Upper lobe of right lung (tissue), 1 donor: ENCODE data around the gene KLF16. TPM values are rescaled to one million over a fixed set of nuclear protein-coding genes. Genes with fewer than 3 reads are reported as not detected.

Source experiments
- ATAC-seq: fragments of 200-7000 bp; cut with Tn5 transposase; one replicate; pipeline ENCODE4 v1.9.1; 2020; ENCODE audit warnings: mild to moderate bottlenecking, moderate library complexity
- DNase-seq: peaks from one replicate; pipeline ENCODE4 v3.0.0-alpha.2; 2020
- H3K27ac ChIP-seq: fragments of 200-600 bp; one replicate; pipeline ENCODE4 v1.8.0; 2022
- H3K27me3 ChIP-seq: fragments of 200-600 bp; one replicate; pipeline ENCODE4 v1.8.0; 2022; ENCODE audit warnings: mild to moderate bottlenecking
- H3K36me3 ChIP-seq: fragments of 200-600 bp; one replicate; pipeline ENCODE4 v1.8.0; 2022
- H3K4me1 ChIP-seq: fragments of 200-600 bp; one replicate; pipeline ENCODE4 v1.8.0; 2022
- H3K4me3 ChIP-seq: fragments of 200-600 bp; one replicate; pipeline ENCODE4 v1.8.0; 2022; ENCODE audit warnings: mild to moderate bottlenecking
- H3K9me3 ChIP-seq: fragments of 200-600 bp; one replicate; pipeline ENCODE4 v1.8.0; 2022
- intact Hi-C: fragments of 100-400 bp; cut with DNase I; formaldehyde crosslinking; loops from one replicate; pipeline ENCODE4 v1.11.0; 2022
- total RNA-seq: library from RNA; stranded (reverse); fragmentation: NEBNext Ultra II Directional; extraction: Animal tissue kit (Norgen Biotek cat#: 25700); gene quantifications from one replicate; pipeline ENCODE4 v1.2.1, GENCODE V29; 2021
- TF ChIP-seq, protein P1 (sequence below): fragments of 200-600 bp; IDR thresholded peaks from one replicate; pipeline ENCODE4 v1.8.0; 2022; ENCODE audit warnings: antibody characterized with exemption
- donor health status: DM: no; HTN: yes; CAD: no; lungs with severe emphysema.

Gene KLF16
- total RNA-seq, 1 donor from 2014 or later: 28.0 TPM

- TF ChIP-seq, protein P1, sequence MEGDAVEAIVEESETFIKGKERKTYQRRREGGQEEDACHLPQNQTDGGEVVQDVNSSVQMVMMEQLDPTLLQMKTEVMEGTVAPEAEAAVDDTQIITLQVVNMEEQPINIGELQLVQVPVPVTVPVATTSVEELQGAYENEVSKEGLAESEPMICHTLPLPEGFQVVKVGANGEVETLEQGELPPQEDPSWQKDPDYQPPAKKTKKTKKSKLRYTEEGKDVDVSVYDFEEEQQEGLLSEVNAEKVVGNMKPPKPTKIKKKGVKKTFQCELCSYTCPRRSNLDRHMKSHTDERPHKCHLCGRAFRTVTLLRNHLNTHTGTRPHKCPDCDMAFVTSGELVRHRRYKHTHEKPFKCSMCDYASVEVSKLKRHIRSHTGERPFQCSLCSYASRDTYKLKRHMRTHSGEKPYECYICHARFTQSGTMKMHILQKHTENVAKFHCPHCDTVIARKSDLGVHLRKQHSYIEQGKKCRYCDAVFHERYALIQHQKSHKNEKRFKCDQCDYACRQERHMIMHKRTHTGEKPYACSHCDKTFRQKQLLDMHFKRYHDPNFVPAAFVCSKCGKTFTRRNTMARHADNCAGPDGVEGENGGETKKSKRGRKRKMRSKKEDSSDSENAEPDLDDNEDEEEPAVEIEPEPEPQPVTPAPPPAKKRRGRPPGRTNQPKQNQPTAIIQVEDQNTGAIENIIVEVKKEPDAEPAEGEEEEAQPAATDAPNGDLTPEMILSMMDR: no peak
- Histone ChIP-seq H3K27ac (no peak overlapping the region), H3K27me3 (no peaks in the 10 kb centered on the region), H3K4me1 (peaks cover 55% of the 10 kb centered on the region), H3K9me3 (no peaks in the 10 kb centered on the region), H3K4me3 (no peak overlapping the region), H3K36me3 (no peaks in the 10 kb centered on the region)
- DNase-seq: no peak
- intact Hi-C loops: no loop called here
- no peak for ATAC-seq
Observed at GRCh38 chr19:1852581-1853128, 10.7 kb downstream of the KLF16 start.

DNA sequence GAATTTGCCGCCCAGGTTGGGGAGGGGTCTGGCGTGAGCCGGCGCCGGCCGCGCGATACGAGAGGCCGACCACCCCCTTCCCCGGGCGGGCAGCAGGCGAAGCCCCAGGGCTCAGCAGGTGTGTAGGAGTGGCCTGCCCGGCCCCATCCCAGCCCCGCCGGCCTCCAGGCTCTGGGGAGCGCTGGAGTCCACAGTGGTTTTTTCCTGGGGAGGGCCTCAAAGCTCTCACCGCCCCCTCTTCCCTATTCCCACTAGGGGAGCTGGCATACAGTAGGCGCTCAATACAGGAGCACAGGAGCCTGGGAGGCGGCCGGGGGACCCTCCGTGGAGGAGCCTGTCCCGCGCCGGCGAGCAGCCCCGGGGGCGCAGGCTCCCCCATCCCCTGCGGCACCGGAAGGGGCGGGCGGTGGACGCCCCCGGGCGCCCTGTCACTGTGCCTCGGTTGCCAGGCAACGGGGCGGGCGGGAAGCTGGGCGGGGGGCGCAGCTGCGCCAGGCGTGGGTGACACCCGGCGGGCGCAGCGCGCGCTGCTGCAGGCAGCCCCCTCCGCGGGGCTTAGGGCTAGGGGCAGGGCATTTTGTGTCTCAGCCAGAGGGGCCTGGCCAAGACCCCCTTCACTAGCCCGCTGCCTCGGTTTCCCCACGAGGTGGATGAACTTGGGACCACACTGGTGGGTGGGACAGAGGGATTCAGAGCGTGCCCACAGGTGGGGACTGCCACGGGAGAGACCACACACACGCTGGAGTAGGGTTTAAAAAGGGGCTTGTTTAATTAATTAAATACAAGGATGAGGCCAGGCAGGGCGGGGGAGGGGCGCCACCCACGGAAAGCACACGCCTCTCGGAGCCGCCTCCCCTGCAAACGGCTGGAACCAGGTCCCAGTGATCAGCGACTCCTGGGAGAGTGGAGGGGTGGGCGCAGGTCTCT, 11.5 kb downstream of the KLF16 start:
- intact Hi-C loops: no loop called here
- Histone ChIP-seq H3K4me3 (no peak overlapping the region), H3K27me3 (no peaks in the 10 kb centered on the region), H3K4me1 (peaks cover 55% of the 10 kb centered on the region), H3K27ac (no peak overlapping the region), H3K36me3 (no peaks in the 10 kb centered on the region), H3K9me3 (no peaks in the 10 kb centered on the region)
- TF ChIP-seq, protein P1: no peak
- DNase-seq: no peak
- ATAC-seq: no peak

- Histone ChIP-seq H3K27ac (no peak overlapping the region), H3K9me3 (no peaks in the 10 kb centered on the region), H3K27me3 (no peaks in the 10 kb centered on the region), H3K36me3 (no peaks in the 10 kb centered on the region), H3K4me1 (peaks cover 55% of the 10 kb centered on the region), H3K4me3 (no peak overlapping the region)
- DNase-seq: no peak
- TF ChIP-seq, protein P1: no peak
- intact Hi-C loops: no loop called here
- no peak for ATAC-seq
Observed at GRCh38 chr19:1850809-1851653, 12.3 kb downstream of the KLF16 start.

- H3K27me3 ChIP-seq: no peaks in the 10 kb centered on the region
- H3K4me3 ChIP-seq: no peak overlapping the region
- peaks cover 57% of the 10 kb centered on the region for H3K4me1 ChIP-seq
- no peaks in the 10 kb centered on the region for H3K9me3 ChIP-seq
- H3K27ac ChIP-seq: no peak overlapping the region
- H3K36me3 ChIP-seq: no peaks in the 10 kb centered on the region
- TF ChIP-seq, protein P1: no peak
- no peak for ATAC-seq
- intact Hi-C loops: no loop called here
- no peak for DNase-seq
Observed at GRCh38 chr19:1849886-1850398, 13.4 kb downstream of the KLF16 start.

GRCh38 chr19:1849132-1849474, 14.3 kb downstream of the KLF16 start:
- ATAC-seq (no peak), DNase-seq (no peak)
- H3K27me3 ChIP-seq: no peaks in the 10 kb centered on the region
- peaks cover 57% of the 10 kb centered on the region for H3K4me1 ChIP-seq
- intact Hi-C loops: no loop called here
- H3K4me3 ChIP-seq: no peak overlapping the region
- no peaks in the 10 kb centered on the region for H3K36me3 ChIP-seq
- no peak overlapping the region for H3K27ac ChIP-seq
- H3K9me3 ChIP-seq: no peaks in the 10 kb centered on the region
- TF ChIP-seq, protein P1: no peak
